A673 (cell line): Measurements from ENCODE around the gene FANCG. TPM values are rescaled to one million over a fixed set of nuclear protein-coding genes. Genes with fewer than 3 reads are reported as not detected.

Source experiments
- BruUV-seq: library from RNA; stranded (reverse); fragments of 400-500 nt; replicated peaks from 2 replicates; lab custom pipeline; 2021; lab: Mats Ljungman, UMichigan
- CTCF ChIA-PET: fragments of 300-600 bp; sonication (Branson Sonifier 250); formaldehyde crosslinking; loops from one replicate; lab custom pipeline; 2022; ENCODE audit warnings: antibody characterized with exemption; lab: Charles Lee
- POLR2A ChIA-PET: fragments of 300-600 bp; sonication (Branson Sonifier 250); formaldehyde crosslinking; loops from one replicate; lab custom pipeline; 2022; ENCODE audit warnings: antibody characterized with exemption; ENCODE audit not compliant: low non-redundant PET; lab: Charles Lee
- DNase-seq: peaks from one replicate; pipeline ENCODE4 v3.0.0-alpha.2; 2015; ENCODE audit warnings: low spot score
- H3K27ac ChIP-seq: fragments of 200-600 bp; sonication (generic); 2 replicates; pipeline ENCODE4 v1.5.1; 2016; ENCODE audit warnings: mixed run types, low read depth, mild to moderate bottlenecking, mixed read lengths, antibody characterized with exemption, low read length; ENCODE audit not compliant: poor library complexity, severe bottlenecking
- H3K27me3 ChIP-seq: fragments of 200-600 bp; sonication (generic); replicated peaks from 2 replicates; pipeline ENCODE4 v1.6.1; 2017; ENCODE audit warnings: mixed run types, low read depth, mild to moderate bottlenecking, mixed read lengths, antibody characterized with exemption, low read length; ENCODE audit not compliant: insufficient read depth, poor library complexity
- H3K36me3 ChIP-seq: fragments of 200-600 bp; sonication (generic); 2 replicates; pipeline ENCODE4 v1.6.1; 2016; ENCODE audit warnings: mixed run types, mild to moderate bottlenecking, mixed read lengths, antibody characterized with exemption, low read length; ENCODE audit not compliant: insufficient read depth, poor library complexity, severe bottlenecking
- H3K4me1 ChIP-seq: fragments of 200-600 bp; sonication (generic); 2 replicates; pipeline ENCODE4 v1.6.1; 2017; ENCODE audit warnings: mixed run types, mild to moderate bottlenecking, mixed read lengths, antibody characterized with exemption, low read length; ENCODE audit not compliant: insufficient read depth, poor library complexity, severe bottlenecking
- H3K4me3 ChIP-seq: fragments of 200-600 bp; sonication (generic); 2 replicates; pipeline ENCODE4 v1.5.1; 2016; ENCODE audit warnings: low read depth, mixed run types, mild to moderate bottlenecking, mixed read lengths, low read length; ENCODE audit not compliant: poor library complexity, severe bottlenecking
- H3K9me3 ChIP-seq: fragments of 200-600 bp; sonication (generic); 2 replicates; pipeline ENCODE4 v1.6.1; 2016; ENCODE audit warnings: mixed run types, low read depth, mild to moderate bottlenecking, mixed read lengths, antibody characterized with exemption, low read length; ENCODE audit not compliant: poor library complexity, severe bottlenecking
- EZH2 ChIP-seq: fragments of 200-600 bp; sonication (generic); IDR thresholded peaks from 2 replicates; pipeline ENCODE4 v1.6.1; 2017; ENCODE audit warnings: borderline replicate concordance, low read depth, mild to moderate bottlenecking, mixed read lengths, antibody characterized with exemption, low read length; ENCODE audit not compliant: poor library complexity, severe bottlenecking
- intact Hi-C: fragments of 100-400 bp; cut with micrococcal nuclease; formaldehyde crosslinking; loops from one replicate; pipeline ENCODE4 v1.10.0; 2022; ENCODE audit not compliant: unreplicated experiment
- total RNA-seq: library from RNA; stranded (reverse); gene quantifications from 2 replicates; pipeline ENCODE4 v1.2.3, GENCODE V29; 2021
- TF ChIP-seq, protein P1 (sequence below): fragments of 300-800, 200-600 bp; sonication (generic); conservative IDR thresholded peaks from 2 replicates; pipeline ENCODE4 v1.5.1; 2017; ENCODE audit warnings: low read depth, mild to moderate bottlenecking, antibody characterized with exemption, low read length, moderate library complexity, mixed read lengths

FANCG gene
- total RNA-seq, 1 experiment from 2014 or later, result 110 TPM

DNA sequence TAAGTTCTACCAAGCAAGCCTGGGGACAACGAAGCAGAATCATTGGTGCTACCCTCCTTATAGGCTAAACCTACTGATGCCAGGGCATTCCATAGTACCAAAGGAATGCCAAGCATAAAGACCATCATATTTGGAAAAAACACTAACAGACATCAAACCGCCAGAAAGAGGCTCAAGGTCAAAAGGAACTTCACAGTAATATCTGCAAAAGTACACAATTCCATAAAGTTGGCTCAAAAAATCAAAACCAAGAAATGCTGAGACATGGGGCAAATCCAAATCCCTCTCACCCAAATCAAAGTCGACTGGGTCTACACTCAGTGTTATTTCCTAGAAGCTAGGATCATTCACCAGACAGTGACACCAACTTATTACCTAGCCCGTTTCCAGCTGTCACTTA is 10.7 kb downstream of the FANCG start:
- H3K36me3 ChIP-seq, result peaks cover 62% of the 10 kb centered on the region
- no peak for DNase-seq
- peaks cover 6% of the 10 kb centered on the region for H3K4me1 ChIP-seq
- ChIA-PET POLR2A (no interaction called here), CTCF (interaction anchor here (0.6 kb wide), 1 partner anchor 601 kb away, joined by 5 read pairs; no protein-coding TSS in a partner anchor)
- no peaks in the 10 kb centered on the region for H3K9me3 ChIP-seq
- peak overlapping the region; percentile 14 for H3K27ac ChIP-seq
- H3K27me3 ChIP-seq, result no peaks in the 10 kb centered on the region
- TF ChIP-seq, protein P1, sequence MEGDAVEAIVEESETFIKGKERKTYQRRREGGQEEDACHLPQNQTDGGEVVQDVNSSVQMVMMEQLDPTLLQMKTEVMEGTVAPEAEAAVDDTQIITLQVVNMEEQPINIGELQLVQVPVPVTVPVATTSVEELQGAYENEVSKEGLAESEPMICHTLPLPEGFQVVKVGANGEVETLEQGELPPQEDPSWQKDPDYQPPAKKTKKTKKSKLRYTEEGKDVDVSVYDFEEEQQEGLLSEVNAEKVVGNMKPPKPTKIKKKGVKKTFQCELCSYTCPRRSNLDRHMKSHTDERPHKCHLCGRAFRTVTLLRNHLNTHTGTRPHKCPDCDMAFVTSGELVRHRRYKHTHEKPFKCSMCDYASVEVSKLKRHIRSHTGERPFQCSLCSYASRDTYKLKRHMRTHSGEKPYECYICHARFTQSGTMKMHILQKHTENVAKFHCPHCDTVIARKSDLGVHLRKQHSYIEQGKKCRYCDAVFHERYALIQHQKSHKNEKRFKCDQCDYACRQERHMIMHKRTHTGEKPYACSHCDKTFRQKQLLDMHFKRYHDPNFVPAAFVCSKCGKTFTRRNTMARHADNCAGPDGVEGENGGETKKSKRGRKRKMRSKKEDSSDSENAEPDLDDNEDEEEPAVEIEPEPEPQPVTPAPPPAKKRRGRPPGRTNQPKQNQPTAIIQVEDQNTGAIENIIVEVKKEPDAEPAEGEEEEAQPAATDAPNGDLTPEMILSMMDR, result no peak
- no peak for TF ChIP-seq EZH2
- intact Hi-C loops, result no loop called here
- no peak overlapping the region for H3K4me3 ChIP-seq
- BruUV-seq, result no TSS peak

DNA sequence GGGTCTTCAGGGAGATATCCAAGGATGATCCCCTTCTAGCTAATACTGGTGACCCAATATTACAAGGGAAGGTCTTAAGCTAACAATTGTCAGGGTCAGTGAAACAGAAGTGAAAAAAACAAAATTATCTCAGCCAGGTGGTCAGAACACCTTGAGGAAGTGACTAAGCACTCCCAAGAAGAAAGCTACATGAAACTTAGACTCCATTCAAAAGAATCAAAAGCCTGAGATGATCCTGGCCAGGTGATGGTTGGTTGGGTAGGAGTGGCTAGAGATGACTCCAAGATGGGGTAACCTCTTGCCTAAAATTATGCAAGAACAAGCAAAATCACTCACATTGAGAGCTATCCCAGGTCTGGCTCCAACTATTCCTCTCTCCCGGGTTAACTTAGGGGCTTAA is 12.7 kb downstream of the FANCG start:
- Histone ChIP-seq H3K36me3 (peaks cover 75% of the 10 kb centered on the region), H3K27ac (no peak overlapping the region), H3K9me3 (no peaks in the 10 kb centered on the region), H3K4me3 (no peak overlapping the region), H3K27me3 (no peaks in the 10 kb centered on the region), H3K4me1 (peaks cover 6% of the 10 kb centered on the region)
- POLR2A ChIA-PET, result interaction anchor here (0.7 kb wide), 1 partner anchor 313 kb away, joined by 8 read pairs; no protein-coding TSS in a partner anchor
- intact Hi-C loops, result no loop called here
- TF ChIP-seq, protein P1, result no peak
- no peak for TF ChIP-seq EZH2
- CTCF ChIA-PET, result interaction anchor here (1.1 kb wide), 1 partner anchor 16 kb away, joined by 3 read pairs; no protein-coding TSS in a partner anchor
- no peak for DNase-seq
- BruUV-seq, result no TSS peak

DNA sequence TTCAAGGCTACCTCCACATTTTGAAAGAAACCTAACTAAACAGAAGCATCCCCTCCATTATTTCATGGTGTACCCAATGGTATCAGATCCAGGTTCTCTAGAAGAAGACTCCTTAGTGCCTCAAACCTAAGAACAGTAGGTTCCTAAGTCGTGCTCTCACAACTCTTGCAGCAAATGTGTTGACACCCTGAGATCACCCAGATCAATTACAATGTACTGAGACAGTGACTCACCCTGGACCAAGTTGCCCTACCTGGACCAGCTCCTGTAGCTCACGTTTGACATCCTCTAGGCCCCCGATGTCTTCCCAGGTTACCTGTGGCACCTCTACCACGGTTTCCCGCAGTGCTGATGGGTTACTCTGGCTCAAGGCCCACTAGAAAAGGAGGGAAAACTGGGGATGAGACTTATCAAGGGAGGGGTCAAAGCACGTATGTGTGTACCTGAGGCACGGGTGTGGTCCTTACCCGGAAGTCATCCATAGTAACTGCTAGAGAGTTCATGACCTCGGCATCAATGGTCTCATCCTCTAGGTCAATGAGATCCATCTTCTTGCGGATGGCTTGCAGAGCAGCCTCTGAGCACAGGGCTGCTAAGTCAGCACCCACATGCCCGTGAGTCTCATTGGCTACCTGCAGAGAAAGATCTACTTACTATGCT is 19.1 kb downstream of the FANCG start:
- intact Hi-C loops, result no loop called here
- no peaks in the 10 kb centered on the region for H3K4me1 ChIP-seq
- POLR2A ChIA-PET, result no interaction called here
- no peak for TF ChIP-seq EZH2
- TF ChIP-seq, protein P1, result no peak
- no peaks in the 10 kb centered on the region for H3K9me3 ChIP-seq
- no peak for DNase-seq
- H3K27me3 ChIP-seq, result no peaks in the 10 kb centered on the region
- no peak overlapping the region for H3K27ac ChIP-seq
- H3K36me3 ChIP-seq, result peaks cover 100% of the 10 kb centered on the region
- no TSS peak for BruUV-seq
- CTCF ChIA-PET, result no interaction called here
- no peak overlapping the region for H3K4me3 ChIP-seq
